GM12878 (cell line): ENCODE measurements around the gene MYO10. TPM values are rescaled to one million over a fixed set of nuclear protein-coding genes. Genes with fewer than 3 reads are reported as not detected.

Source experiments
- ATAC-seq: fragments of 200-7000 bp; cut with Tn5 transposase; 3 replicates; pipeline ENCODE4 v1.9.1; 2020; ENCODE audit warnings: mild to moderate bottlenecking, moderate library complexity
- BruUV-seq: library from RNA; stranded (reverse); fragments of 400-500 nt; replicated peaks from 2 replicates; lab custom pipeline; 2021; lab: Mats Ljungman, UMichigan
- CTCF ChIA-PET: fragments of 300-600 bp; sonication (Branson Sonifier 250); formaldehyde crosslinking; extraction: SDS; loops from one replicate; lab custom pipeline; 2021; ENCODE audit warnings: inconsistent platforms; lab: Yijun Ruan, JAX
- POLR2A ChIA-PET: fragments of 350-600 bp; formaldehyde crosslinking; extraction: SDS; loops from one replicate; lab custom pipeline; 2021; ENCODE audit warnings: inconsistent platforms; lab: Charles Lee
- RAD21 ChIA-PET: fragments of 300-600 bp; sonication (Branson Sonifier 250); formaldehyde crosslinking; loops from one replicate; lab custom pipeline; 2023; ENCODE audit warnings: antibody characterized with exemption; ENCODE audit not compliant: unreplicated experiment; lab: Charles Lee
- SMC1A ChIA-PET: fragments of 300-600 bp; sonication (Branson Sonifier 250); formaldehyde crosslinking; loops from one replicate; lab custom pipeline; 2023; ENCODE audit not compliant: unreplicated experiment, uncharacterized antibody; lab: Charles Lee
- DNase-seq: peaks from one replicate; pipeline ENCODE4 v3.0.0-alpha.2; 2011; ENCODE audit warnings: low read depth, low spot score
- FAIRE-seq: peaks from 3 replicates; lab custom pipeline; 2011; peaks lifted over from hg19 to GRCh38; lab: Jason Lieb, UNC
- H2AFZ ChIP-seq: 2 replicates; pipeline ENCODE4 v1.6.0; 2011; ENCODE audit warnings: low read depth, low read length, control low read depth; ENCODE audit not compliant: control insufficient read depth
- H3K27ac ChIP-seq: 2 replicates; pipeline ENCODE4 v1.5.1; 2011; ENCODE audit warnings: control low read depth; ENCODE audit not compliant: control insufficient read depth, insufficient read depth
- H3K27me3 ChIP-seq, 2 experiments: replicated peaks in 1 of 2; 2 replicates each; pipeline versions ENCODE4 v1.6.0 to v1.6.1; 2011; ENCODE audit warnings: low read length in 1 of 2; ENCODE audit not compliant: control insufficient read depth in 2 of 2, insufficient read depth in 2 of 2
- H3K36me3 ChIP-seq, 2 experiments: 2 replicates each; pipeline ENCODE4 v1.5.1; 2011; ENCODE audit warnings: low read length in 1 of 2; ENCODE audit not compliant: control insufficient read depth in 2 of 2, insufficient read depth in 2 of 2
- H3K4me1 ChIP-seq: 2 replicates; pipeline ENCODE4 v1.6.1; 2011; ENCODE audit warnings: mild to moderate bottlenecking, low read length, moderate library complexity, mixed read lengths; ENCODE audit not compliant: control insufficient read depth, insufficient read depth
- H3K4me2 ChIP-seq: 2 replicates; pipeline ENCODE4 v1.6.0; 2011; ENCODE audit warnings: control low read depth; ENCODE audit not compliant: control insufficient read depth, insufficient read depth
- H3K4me3 ChIP-seq: fragments of 200-600 bp; sonication (generic); 2 replicates; pipeline ENCODE4 v1.5.1; 2016
- H3K79me2 ChIP-seq: 2 replicates; pipeline ENCODE4 v1.6.0; 2011; ENCODE audit warnings: low read length; ENCODE audit not compliant: control insufficient read depth, insufficient read depth
- H3K9ac ChIP-seq: 2 replicates; pipeline ENCODE4 v1.8.0; 2011; ENCODE audit warnings: low read length, control low read depth, mixed read lengths; ENCODE audit not compliant: control insufficient read depth, insufficient read depth
- H3K9me3 ChIP-seq: replicated peaks from 3 replicates; pipeline ENCODE4 v1.5.1; 2011; ENCODE audit warnings: mild to moderate bottlenecking, low read length; ENCODE audit not compliant: control insufficient read depth, insufficient read depth
- H4K20me1 ChIP-seq: 2 replicates; pipeline ENCODE4 v1.6.0; 2011; ENCODE audit not compliant: control insufficient read depth, insufficient read depth
- HCFC1 ChIP-seq: fragments of 150-350 bp; IDR thresholded peaks from 2 replicates; pipeline ENCODE4 v1.6.1; 2014; ENCODE audit warnings: low read length
- ZNF384 ChIP-seq: IDR thresholded peaks from 2 replicates; pipeline ENCODE4 v1.6.1; 2012; ENCODE audit warnings: low read depth, mild to moderate bottlenecking, low read length, improper control_type of control experiment, borderline replicate concordance
- WGBS: methylation state at CpG from one replicate; pipeline ENCODE4 v1.1.6; 2016; ENCODE audit warnings: low lambda C conversion rate; ENCODE audit not compliant: insufficient replicate concordance, insufficient coverage; ENCODE audit errors: missing lambda C conversion rate; 5-methylcytosine and 5-hydroxymethylcytosine counted together
- in situ Hi-C: fragments of 300-500 bp; cut with MboI; formaldehyde crosslinking; loops from 9 replicates; pipeline ENCODE4 v1.14.3; 2018; ENCODE audit warnings: mixed read lengths
- intact Hi-C: fragments of 100-400 bp; cut with micrococcal nuclease; formaldehyde crosslinking; loops from one replicate; pipeline ENCODE4 v1.14.2; 2022; ENCODE audit not compliant: unreplicated experiment
- polyA plus RNA-seq, 11 experiments: library from polyadenylated mRNA; depleted of rRNA in 4 of 11; unstranded in 6 of 11; stranded (reverse) in 5 of 11; fragments of >200 nt; fragmentation: Nextera tagmentation in 4 of 11; fragmentation: Illumina TruSeq in 1 of 11; extraction: Ambion mirVana in 4 of 11; extraction: Trizol in 1 of 11; gene quantifications; 1 replicate in 1 of 11; 2 replicates in 10 of 11; pipeline versions ENCODE4 v1.2.1 to v1.2.3, GENCODE V29; 2011 to 2016; ENCODE audit warnings: inconsistent platforms in 2 of 11, missing spikeins in 2 of 11, low read depth in 1 of 11
- total RNA-seq, 4 experiments: library from RNA; depleted of rRNA in 3 of 4; stranded (reverse); fragments of >200 nt in 3 of 4; fragmentation: Illumina TruSeq in 1 of 4; extraction: Trizol in 1 of 4; gene quantifications; 2 replicates each; pipeline versions ENCODE4 v1.2.1 to v1.2.3, GENCODE V29; 2013 to 2021
- TF ChIP-seq, protein P1 (sequence below): IDR thresholded peaks from 2 replicates; pipeline ENCODE4 v1.6.1; 2011; ENCODE audit warnings: mild to moderate bottlenecking, low read depth, low read length, moderate library complexity; ENCODE audit not compliant: insufficient replicate concordance

MYO10 gene
- total and polyA plus RNA-seq, 10 of the 15 experiments (the other 5 are each of a cell fraction or from before 2014, with no cell fraction given): 0.02 to 0.77 (median 0.17) TPM

GRCh38 chr5:16978296-16978695, 42.2 kb upstream of the MYO10 start (continued):
- TF ChIP-seq HCFC1 (no peak), ZNF384 (no peak)

DNA sequence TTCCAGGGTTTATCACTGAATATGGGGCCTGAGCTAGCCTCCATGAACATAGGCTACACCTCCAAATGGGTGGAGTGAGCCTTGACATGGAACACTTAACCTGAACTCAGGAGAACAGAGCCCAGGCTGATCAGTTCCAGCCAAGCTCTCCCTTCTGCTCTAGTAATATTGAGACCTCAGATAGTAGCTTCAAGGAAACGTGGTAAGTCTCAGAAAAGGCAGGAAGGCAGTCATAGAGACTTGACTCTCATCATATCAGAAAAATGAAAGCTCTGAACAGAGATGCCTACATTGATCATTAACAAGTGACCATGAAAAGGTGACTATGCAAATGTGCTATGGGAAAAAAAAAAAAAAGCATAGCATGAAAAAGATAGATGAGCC, 40.5 kb upstream of the MYO10 start:
- H2AFZ ChIP-seq: no peak overlapping the region
- in situ Hi-C loops (no loop called here), intact Hi-C loops (no loop called here)
- FAIRE-seq (peak; percentile 23), ATAC-seq (peak; percentile 84), DNase-seq (peak; percentile 23)
- peaks cover 4% of the 10 kb centered on the region; the same call in 1 of the 2 replicates for H3K4me1 ChIP-seq
- no peak overlapping the region for H3K9ac ChIP-seq
- H3K79me2 ChIP-seq: no peaks in the 10 kb centered on the region
- 0% methylated on average over 1 of the region's 1 CpG for WGBS
- POLR2A ChIA-PET: no interaction called here
- no peak overlapping the region for H3K4me2 ChIP-seq
- CTCF ChIA-PET: interaction anchor here (0.6 kb wide), 1 partner anchor 133 kb away, joined by 3 read pairs; no protein-coding TSS in a partner anchor
- no peak overlapping the region for H3K4me3 ChIP-seq
- RAD21 ChIA-PET: no interaction called here
- TF ChIP-seq, protein P1, sequence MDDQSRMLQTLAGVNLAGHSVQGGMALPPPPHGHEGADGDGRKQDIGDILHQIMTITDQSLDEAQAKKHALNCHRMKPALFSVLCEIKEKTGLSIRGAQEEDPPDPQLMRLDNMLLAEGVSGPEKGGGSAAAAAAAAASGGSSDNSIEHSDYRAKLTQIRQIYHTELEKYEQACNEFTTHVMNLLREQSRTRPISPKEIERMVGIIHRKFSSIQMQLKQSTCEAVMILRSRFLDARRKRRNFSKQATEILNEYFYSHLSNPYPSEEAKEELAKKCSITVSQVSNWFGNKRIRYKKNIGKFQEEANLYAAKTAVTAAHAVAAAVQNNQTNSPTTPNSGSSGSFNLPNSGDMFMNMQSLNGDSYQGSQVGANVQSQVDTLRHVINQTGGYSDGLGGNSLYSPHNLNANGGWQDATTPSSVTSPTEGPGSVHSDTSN: no peak
- SMC1A ChIA-PET: interaction anchor here (0.6 kb wide), 1 partner anchor 201 kb away, joined by 3 read pairs; no protein-coding TSS in a partner anchor
- no TSS peak for BruUV-seq
- H3K27me3 ChIP-seq: no peaks in the 10 kb centered on the region
- H3K27ac ChIP-seq: no peak overlapping the region; the same call in 1 of the 2 replicates
- no peaks in the 10 kb centered on the region for H3K36me3 ChIP-seq
- no peaks in the 10 kb centered on the region for H3K9me3 ChIP-seq
- H4K20me1 ChIP-seq: no peaks in the 10 kb centered on the region
